HG03378 (cell line): ENCODE measurements around the gene TSPYL6.

Experiments
- ATAC-seq: cut with Tn5 transposase; IDR thresholded peaks from one replicate; pipeline ENCODE4 v1.9.1; 2021; ENCODE audit warnings: mild to moderate bottlenecking, moderate library complexity; ENCODE audit not compliant: unreplicated experiment

The TSPYL6 gene

GRCh38 chr2:54206596-54206995, 49.4 kb downstream of the TSPYL6 start:
- peak; percentile 49 for ATAC-seq

GRCh38 chr2:54204476-54204875, 51.6 kb downstream of the TSPYL6 start:
- no peak for ATAC-seq
